PC-9 (cell line): Measurements from ENCODE around the gene PPM1G. TPM values are rescaled to one million over a fixed set of nuclear protein-coding genes. Genes with fewer than 3 reads are reported as not detected.
A peak's percentile ranks its signal among the peaks of the same experiment; 100 is the strongest.

Source experiments
- BruUV-seq: library from RNA; stranded (reverse); fragments of 400-500 nt; replicated peaks from 2 replicates; lab custom pipeline; 2021; lab: Mats Ljungman, UMichigan
- CTCF ChIA-PET: fragments of 300-600 bp; sonication (Branson Sonifier 250); formaldehyde crosslinking; loops from one replicate; lab custom pipeline; 2022; ENCODE audit warnings: antibody characterized with exemption; lab: Charles Lee
- POLR2A ChIA-PET: fragments of 300-600 bp; sonication (Branson Sonifier 250); formaldehyde crosslinking; loops from one replicate; lab custom pipeline; 2022; ENCODE audit warnings: antibody characterized with exemption; ENCODE audit not compliant: unreplicated experiment; lab: Charles Lee
- DNase-seq, 2 experiments: peaks; one replicate each; pipeline versions ENCODE4 v3.0.0 to v3.0.0-alpha.2; 2015 to 2022; ENCODE audit warnings: mixed read lengths in 1 of 2
- H2AFZ ChIP-seq: fragments of 200-600 bp; sonication (generic); 2 replicates; pipeline ENCODE4 v1.8.1; 2017; ENCODE audit warnings: antibody characterized with exemption
- H3F3A ChIP-seq: fragments of 200-600 bp; sonication (generic); 2 replicates; pipeline ENCODE4 v1.8.1; 2017; ENCODE audit warnings: antibody characterized with exemption, mild to moderate bottlenecking, low read depth; ENCODE audit not compliant: insufficient read depth
- H3K27ac ChIP-seq: fragments of 200-600 bp; sonication (generic); 2 replicates; pipeline ENCODE4 v1.6.1; 2016; ENCODE audit warnings: mixed run types
- H3K27me3 ChIP-seq: fragments of 200-600 bp; sonication (generic); 2 replicates; pipeline ENCODE4 v1.6.1; 2016; ENCODE audit warnings: low read depth, mixed run types; ENCODE audit not compliant: insufficient read depth
- H3K36me3 ChIP-seq: fragments of 200-600 bp; sonication (generic); 2 replicates; pipeline ENCODE4 v1.6.1; 2016; ENCODE audit warnings: low read depth, mixed run types
- H3K4me1 ChIP-seq: fragments of 200-600 bp; sonication (generic); replicated peaks from 2 replicates; pipeline ENCODE4 v1.6.1; 2016; ENCODE audit warnings: mixed run types; ENCODE audit not compliant: insufficient read depth
- H3K4me2 ChIP-seq: fragments of 200-600 bp; sonication (generic); 2 replicates; pipeline ENCODE4 v1.6.1; 2017; ENCODE audit warnings: mixed run types
- H3K4me3 ChIP-seq: fragments of 200-600 bp; sonication (generic); 2 replicates; pipeline ENCODE4 v1.6.1; 2016; ENCODE audit warnings: mixed run types
- H3K79me2 ChIP-seq: fragments of 200-600 bp; sonication (generic); 2 replicates; pipeline ENCODE4 v1.6.1; 2017; ENCODE audit warnings: low read depth, mixed run types
- H3K9me2 ChIP-seq: fragments of 200-600 bp; sonication (generic); 2 replicates; pipeline ENCODE4 v1.8.1; 2017; ENCODE audit warnings: mild to moderate bottlenecking; ENCODE audit not compliant: insufficient read depth
- H3K9me3 ChIP-seq: fragments of 200-600 bp; sonication (generic); 2 replicates; pipeline ENCODE4 v1.8.1; 2016; ENCODE audit warnings: low read depth; ENCODE audit not compliant: insufficient read depth
- H4K20me1 ChIP-seq: fragments of 200-600 bp; sonication (generic); 2 replicates; pipeline ENCODE4 v1.8.1; 2017; ENCODE audit not compliant: insufficient read depth
- EZH2 ChIP-seq: fragments of 200-600 bp; sonication (generic); IDR thresholded peaks from 2 replicates; pipeline ENCODE4 v1.8.0; 2017; ENCODE audit warnings: antibody characterized with exemption, low read depth
- intact Hi-C: fragments of 100-400 bp; cut with micrococcal nuclease; formaldehyde crosslinking; loops from one replicate; pipeline ENCODE4 v1.10.0; 2022; ENCODE audit not compliant: unreplicated experiment
- total RNA-seq: library from RNA; stranded (reverse); gene quantifications from 2 replicates; pipeline ENCODE4 v1.2.3, GENCODE V29; 2021
- TF ChIP-seq, protein P1 (sequence below): fragments of 200-600 bp; sonication (generic); conservative IDR thresholded peaks from 2 replicates; pipeline ENCODE4 v1.6.1; 2017; ENCODE audit warnings: mixed run types, antibody characterized with exemption, mild to moderate bottlenecking, moderate library complexity

The PPM1G gene
- total RNA-seq, 1 experiment from 2014 or later: 136 TPM

DNA sequence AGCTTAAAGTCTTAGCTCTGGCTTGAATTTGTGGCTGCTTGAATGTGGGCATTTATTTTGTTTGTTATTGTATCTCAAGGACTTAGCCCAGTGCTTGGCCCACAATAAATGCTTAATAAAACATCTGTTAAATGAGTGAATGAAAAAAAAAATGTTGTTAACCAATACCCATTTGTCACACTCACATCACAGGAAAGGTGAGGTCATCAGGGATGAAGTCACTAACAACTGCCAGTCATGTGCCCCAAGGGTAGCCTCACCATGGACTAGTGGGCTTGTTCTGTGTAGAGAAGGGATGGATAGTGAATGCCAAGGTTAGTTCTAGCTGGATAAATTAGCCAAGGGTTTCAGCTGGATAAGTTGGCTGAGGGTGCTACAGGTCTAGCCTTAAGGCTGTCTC is 22.0 kb upstream of the PPM1G start:
- H2AFZ ChIP-seq: no peak overlapping the region
- H3K36me3 ChIP-seq: peaks cover 28% of the 10 kb centered on the region
- no peak for DNase-seq
- intact Hi-C loops: no loop called here
- TF ChIP-seq EZH2: no peak
- TF ChIP-seq, protein P1, sequence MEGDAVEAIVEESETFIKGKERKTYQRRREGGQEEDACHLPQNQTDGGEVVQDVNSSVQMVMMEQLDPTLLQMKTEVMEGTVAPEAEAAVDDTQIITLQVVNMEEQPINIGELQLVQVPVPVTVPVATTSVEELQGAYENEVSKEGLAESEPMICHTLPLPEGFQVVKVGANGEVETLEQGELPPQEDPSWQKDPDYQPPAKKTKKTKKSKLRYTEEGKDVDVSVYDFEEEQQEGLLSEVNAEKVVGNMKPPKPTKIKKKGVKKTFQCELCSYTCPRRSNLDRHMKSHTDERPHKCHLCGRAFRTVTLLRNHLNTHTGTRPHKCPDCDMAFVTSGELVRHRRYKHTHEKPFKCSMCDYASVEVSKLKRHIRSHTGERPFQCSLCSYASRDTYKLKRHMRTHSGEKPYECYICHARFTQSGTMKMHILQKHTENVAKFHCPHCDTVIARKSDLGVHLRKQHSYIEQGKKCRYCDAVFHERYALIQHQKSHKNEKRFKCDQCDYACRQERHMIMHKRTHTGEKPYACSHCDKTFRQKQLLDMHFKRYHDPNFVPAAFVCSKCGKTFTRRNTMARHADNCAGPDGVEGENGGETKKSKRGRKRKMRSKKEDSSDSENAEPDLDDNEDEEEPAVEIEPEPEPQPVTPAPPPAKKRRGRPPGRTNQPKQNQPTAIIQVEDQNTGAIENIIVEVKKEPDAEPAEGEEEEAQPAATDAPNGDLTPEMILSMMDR: no peak
- no peak overlapping the region for H3K4me2 ChIP-seq
- H3F3A ChIP-seq: peaks cover 14% of the 10 kb centered on the region; the same call in 1 of the 2 replicates
- peaks cover 43% of the 10 kb centered on the region for H3K79me2 ChIP-seq
- peaks cover 27% of the 10 kb centered on the region for H3K4me1 ChIP-seq
- no TSS peak for BruUV-seq
- H3K27ac ChIP-seq: no peak overlapping the region
- CTCF ChIA-PET: interaction anchor here (0.6 to 0.7 kb wide), 2 partner anchors 62 to 1299 kb away, joined by 3 read pairs; no protein-coding TSS in a partner anchor
- H4K20me1 ChIP-seq: peaks cover 42% of the 10 kb centered on the region
- POLR2A ChIA-PET: interaction anchor here (0.6 kb wide), 1 partner anchor 84 kb away, joined by 7 read pairs; no protein-coding TSS in a partner anchor
- H3K27me3 ChIP-seq: no peaks in the 10 kb centered on the region
- H3K4me3 ChIP-seq: no peak overlapping the region
- no peaks in the 10 kb centered on the region for H3K9me3 ChIP-seq
- no peaks in the 10 kb centered on the region for H3K9me2 ChIP-seq

DNA sequence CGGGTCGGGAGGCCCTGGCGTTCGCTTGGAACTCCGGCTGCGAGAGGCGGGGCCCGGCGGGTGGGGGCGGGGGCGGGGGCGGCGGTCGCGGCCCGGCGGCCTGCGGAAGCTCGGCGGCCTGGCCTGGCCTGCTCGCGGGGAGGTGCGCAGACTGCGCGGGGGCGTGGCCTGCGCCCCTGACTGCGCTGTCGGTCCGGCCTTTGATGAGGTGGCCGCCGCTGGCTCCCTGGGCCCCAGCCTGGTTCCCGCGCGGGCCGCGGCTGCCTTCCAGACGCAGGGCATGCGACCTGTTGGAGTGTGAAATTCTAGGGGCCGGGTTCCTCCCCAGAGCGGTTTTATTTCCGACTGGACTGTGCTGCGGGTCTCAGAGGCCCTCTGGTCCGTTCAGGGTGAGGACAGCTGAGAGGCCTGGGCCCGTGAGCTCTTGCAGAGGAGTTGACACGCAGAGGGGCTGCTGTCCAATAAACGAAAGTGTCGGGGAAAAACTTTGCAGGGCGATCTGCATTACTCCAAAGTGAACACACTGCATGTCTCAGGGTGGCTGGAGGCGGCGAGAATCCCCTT is 19.7 kb upstream of the PPM1G start:
- Histone ChIP-seq H4K20me1 (peaks cover 42% of the 10 kb centered on the region), H3K27me3 (no peaks in the 10 kb centered on the region), H3K4me1 (peaks cover 27% of the 10 kb centered on the region), H2AFZ (peak overlapping the region; percentile 93), H3K79me2 (peaks cover 43% of the 10 kb centered on the region), H3K4me3 (peak overlapping the region; percentile 64), H3F3A (peaks cover 14% of the 10 kb centered on the region; the same call in 1 of the 2 replicates), H3K9me3 (no peaks in the 10 kb centered on the region), H3K9me2 (no peaks in the 10 kb centered on the region), H3K36me3 (peaks cover 14% of the 10 kb centered on the region), H3K4me2 (peak overlapping the region; percentile 98), H3K27ac (peak overlapping the region; percentile 64)
- BruUV-seq: no TSS peak
- intact Hi-C loops: loop anchor here (1.0 to 5.0 kb wide), 2 partner anchors 20 to 57 kb away; partner anchors contain the start of genes EIF2B4, PPM1G and SNX17
- CTCF ChIA-PET: no interaction called here
- POLR2A ChIA-PET: interaction anchor here (0.6 to 1.2 kb wide), 3 partner anchors 107 to 683 kb away, joined by 3 read pairs; partner anchors contain the start of genes CCDC121 and GPN1
- DNase-seq: peak; percentile 72 to 89
- TF ChIP-seq EZH2: no peak
- TF ChIP-seq, protein P1: no peak

DNA sequence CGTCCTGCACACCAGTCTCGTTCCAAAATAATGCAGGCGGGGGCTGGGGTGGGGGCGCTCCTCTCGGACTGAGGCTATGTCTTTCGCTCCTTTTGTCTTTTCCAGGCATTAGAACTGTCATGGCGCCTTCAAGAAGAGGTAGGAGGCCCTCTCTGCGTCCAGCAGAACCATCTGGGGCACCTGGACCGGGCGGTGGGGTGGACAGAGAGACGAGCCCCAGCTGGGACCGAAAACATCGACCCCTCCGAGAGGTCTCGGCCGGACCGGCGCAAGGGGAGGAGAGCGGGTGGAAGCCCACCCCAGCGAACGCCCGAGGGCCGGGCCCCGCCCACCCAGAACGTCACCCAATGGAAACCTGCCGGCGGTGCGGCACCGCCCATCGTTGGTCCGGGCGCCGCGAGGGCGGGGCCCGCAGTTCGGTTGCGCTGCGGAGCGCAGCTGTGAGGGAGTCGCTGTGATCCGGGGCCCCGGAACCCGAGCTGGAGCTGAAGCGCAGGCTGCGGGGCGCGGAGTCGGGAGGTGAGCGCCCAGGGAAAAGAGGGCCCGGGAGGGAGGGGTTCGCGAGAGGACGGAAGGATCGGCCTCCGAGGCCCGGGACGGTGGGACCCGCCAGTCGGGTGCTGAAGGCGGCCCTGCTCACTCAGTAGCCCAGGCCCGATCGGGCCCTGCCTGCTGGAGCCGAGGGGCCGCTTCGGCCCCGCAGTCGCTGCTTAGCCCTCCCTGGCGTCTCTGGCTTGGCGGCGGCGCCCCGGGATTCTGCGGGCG is 19.0 kb upstream of the PPM1G start, which contains the start of gene NRBP1:
NRBP1 (plus strand) TSS at position 419 of the 765 bp plus-strand sequence. CDS start 4,643 bp downstream, outside the sequence.
- Histone ChIP-seq H2AFZ (peak within 1 kb of the TSS; percentile 93), H4K20me1 (peaks cover 40% of the 10 kb centered on the region), H3F3A (peaks cover 13% of the 10 kb centered on the region; the same call in 1 of the 2 replicates), H3K27ac (peak within 1 kb of the TSS; percentile 64), H3K36me3 (peaks cover 7% of the 10 kb centered on the region), H3K9me2 (no peaks in the 10 kb centered on the region), H3K4me2 (peak within 1 kb of the TSS; percentile 98), H3K9me3 (no peaks in the 10 kb centered on the region), H3K27me3 (no peaks in the 10 kb centered on the region), H3K79me2 (peaks cover 43% of the 10 kb centered on the region), H3K4me1 (peaks cover 27% of the 10 kb centered on the region), H3K4me3 (peak within 1 kb of the TSS; percentile 64)
- peak; percentile 77 to 90 for DNase-seq
- no TSS peak for BruUV-seq
- ChIA-PET POLR2A (interaction anchor here (0.5 to 1.2 kb wide), 5 partner anchors 38 to 682 kb away, joined by 3 to 5 read pairs (median 3); partner anchors contain the start of genes CCDC121 and GPN1), CTCF (no interaction called here)
- intact Hi-C loops: loop anchor here (1.0 to 5.0 kb wide), 2 partner anchors 19 to 56 kb away; partner anchors contain the start of genes EIF2B4, PPM1G and SNX17
- TF ChIP-seq, protein P1: no peak
- no peak for TF ChIP-seq EZH2
